RWPE1 (cell line): Measurements from ENCODE around the gene LDLRAD4.

ENCODE experiments used
- CTCF ChIA-PET: fragments of 350-600 bp; sonication (Branson Sonifier 250); formaldehyde crosslinking; extraction: SDS; loops from one replicate; lab custom pipeline; 2021; lab: Yijun Ruan, JAX
- POLR2A ChIA-PET: fragments of 400-600 bp; formaldehyde crosslinking; extraction: SDS; loops from one replicate; lab custom pipeline; 2020; ENCODE audit warnings: antibody characterized with exemption; ENCODE audit not compliant: low non-redundant PET; lab: Yijun Ruan, JAX
- DNase-seq: peaks from one replicate; pipeline ENCODE4 v3.0.0; 2012; ENCODE audit warnings: low spot score
- H3K27ac ChIP-seq: fragments of 450-650 bp; 2 replicates; pipeline ENCODE4 v1.5.1; 2017
- TF ChIP-seq, protein P1 (sequence below): fragments of 450-650 bp; conservative IDR thresholded peaks from 2 replicates; pipeline ENCODE4 v1.5.1; 2017; ENCODE audit warnings: low read depth, mild to moderate bottlenecking

The LDLRAD4 gene

DNA sequence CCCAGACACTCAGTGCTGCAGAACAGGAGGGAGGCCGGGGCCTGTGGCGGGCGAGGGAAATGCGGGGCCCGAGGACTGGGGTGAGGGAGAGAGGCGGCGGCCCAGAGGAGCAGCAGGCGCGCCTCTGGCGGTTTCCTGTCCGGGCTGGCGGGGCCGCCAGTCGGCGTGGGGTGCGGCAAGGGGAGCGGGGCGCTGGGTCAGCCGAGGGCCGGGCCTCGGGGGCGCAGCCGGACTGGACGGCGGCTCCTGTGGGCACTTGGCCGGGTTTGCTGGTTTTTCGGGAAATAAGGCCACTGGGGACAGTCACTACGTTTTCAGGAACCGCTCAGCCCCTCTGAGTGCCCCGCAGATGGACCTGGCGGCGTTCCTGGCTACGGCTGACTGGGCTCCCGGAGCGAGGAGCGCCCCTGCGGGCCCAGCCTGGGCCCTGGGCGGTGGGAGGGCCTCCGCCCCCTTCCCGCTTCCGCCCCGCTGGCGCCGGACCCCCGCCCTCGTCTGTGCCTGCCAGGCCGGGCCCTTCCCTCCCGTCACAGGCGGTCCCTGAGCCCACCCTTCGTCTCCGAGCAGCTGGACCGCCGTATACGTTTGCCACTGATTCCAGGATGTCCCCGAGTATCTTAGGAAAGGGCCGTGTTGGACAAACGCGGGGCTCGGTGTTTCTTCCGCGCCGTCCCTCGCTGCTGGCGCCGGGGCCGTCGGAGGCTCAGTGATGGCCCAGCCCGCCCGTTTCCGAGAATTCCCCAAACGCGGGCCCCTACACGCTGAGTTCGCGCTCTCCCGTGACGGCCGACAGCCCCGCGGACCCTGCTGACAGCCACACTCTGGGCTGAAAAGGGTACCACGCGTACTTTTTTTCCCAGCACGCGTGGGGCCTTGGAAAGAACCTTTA lies 423.2 kb downstream of the LDLRAD4 start:
- DNase-seq: no peak
- TF ChIP-seq, protein P1, sequence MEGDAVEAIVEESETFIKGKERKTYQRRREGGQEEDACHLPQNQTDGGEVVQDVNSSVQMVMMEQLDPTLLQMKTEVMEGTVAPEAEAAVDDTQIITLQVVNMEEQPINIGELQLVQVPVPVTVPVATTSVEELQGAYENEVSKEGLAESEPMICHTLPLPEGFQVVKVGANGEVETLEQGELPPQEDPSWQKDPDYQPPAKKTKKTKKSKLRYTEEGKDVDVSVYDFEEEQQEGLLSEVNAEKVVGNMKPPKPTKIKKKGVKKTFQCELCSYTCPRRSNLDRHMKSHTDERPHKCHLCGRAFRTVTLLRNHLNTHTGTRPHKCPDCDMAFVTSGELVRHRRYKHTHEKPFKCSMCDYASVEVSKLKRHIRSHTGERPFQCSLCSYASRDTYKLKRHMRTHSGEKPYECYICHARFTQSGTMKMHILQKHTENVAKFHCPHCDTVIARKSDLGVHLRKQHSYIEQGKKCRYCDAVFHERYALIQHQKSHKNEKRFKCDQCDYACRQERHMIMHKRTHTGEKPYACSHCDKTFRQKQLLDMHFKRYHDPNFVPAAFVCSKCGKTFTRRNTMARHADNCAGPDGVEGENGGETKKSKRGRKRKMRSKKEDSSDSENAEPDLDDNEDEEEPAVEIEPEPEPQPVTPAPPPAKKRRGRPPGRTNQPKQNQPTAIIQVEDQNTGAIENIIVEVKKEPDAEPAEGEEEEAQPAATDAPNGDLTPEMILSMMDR: no peak
- ChIA-PET POLR2A (no interaction called here), CTCF (no interaction called here)
- H3K27ac ChIP-seq: no peak overlapping the region

DNA sequence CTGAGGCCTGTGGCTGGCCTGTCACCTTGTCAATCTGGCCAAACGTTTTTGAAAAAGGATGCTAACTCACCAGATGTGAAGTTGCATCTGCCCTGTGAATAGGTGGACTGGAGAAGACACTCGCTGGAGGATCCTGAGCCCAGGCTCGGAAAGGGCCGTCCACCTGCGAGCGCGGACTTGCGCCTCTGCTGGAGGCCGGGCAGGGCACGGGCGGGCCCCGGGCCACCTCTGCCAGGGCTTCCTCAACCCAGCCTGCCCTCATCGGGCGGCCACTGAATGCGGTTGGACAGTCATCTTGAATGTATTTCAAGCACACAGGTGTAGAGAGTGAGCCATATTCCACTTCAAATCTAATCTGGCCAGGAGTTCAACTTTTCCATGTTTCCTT lies 423.9 kb downstream of the LDLRAD4 start:
- ChIA-PET POLR2A (no interaction called here), CTCF (no interaction called here)
- H3K27ac ChIP-seq: no peak overlapping the region
- DNase-seq: no peak
- TF ChIP-seq, protein P1: no peak

DNA sequence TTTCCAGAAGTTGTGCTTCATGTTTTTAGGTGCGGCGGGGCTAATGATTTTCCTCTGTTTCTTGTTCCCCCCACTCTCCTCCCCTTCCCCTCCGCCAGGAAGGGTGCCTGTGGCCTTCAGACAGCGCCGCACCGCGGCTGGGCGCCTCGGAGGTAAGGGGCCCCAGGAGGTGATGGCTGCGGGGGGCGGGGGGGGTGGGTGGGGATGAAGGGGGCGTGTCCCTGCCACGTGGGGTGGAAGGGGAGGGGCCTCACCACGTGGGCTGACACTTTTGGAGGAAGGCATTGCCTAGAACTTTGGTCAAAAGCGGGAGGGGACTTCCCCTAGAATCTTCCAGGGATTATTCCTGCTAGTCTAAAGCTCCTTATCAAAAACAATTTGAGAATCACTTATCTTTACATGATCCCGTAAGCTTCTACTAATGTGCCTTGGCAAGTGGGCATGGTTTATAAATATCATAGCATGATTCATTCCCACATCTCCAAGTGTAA lies 424.7 kb downstream of the LDLRAD4 start:
- ChIA-PET CTCF (no interaction called here), POLR2A (no interaction called here)
- TF ChIP-seq, protein P1: no peak
- H3K27ac ChIP-seq: no peak overlapping the region
- DNase-seq: no peak

DNA sequence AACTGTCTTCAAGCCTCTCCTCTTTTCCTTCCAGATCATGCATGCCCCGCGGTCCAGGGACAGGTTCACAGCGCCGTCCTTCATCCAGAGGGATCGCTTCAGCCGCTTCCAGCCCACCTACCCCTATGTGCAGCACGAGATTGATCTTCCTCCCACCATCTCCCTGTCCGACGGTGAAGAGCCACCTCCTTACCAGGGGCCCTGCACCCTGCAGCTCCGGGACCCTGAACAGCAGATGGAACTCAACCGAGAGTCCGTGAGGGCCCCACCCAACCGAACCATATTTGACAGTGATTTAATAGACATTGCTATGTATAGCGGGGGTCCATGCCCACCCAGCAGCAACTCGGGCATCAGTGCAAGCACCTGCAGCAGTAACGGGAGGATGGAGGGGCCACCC lies 426.5 kb downstream of the LDLRAD4 start:
- H3K27ac ChIP-seq: no peak overlapping the region
- CTCF ChIA-PET: no interaction called here
- TF ChIP-seq, protein P1: no peak
- DNase-seq: no peak
- POLR2A ChIA-PET: no interaction called here

DNA sequence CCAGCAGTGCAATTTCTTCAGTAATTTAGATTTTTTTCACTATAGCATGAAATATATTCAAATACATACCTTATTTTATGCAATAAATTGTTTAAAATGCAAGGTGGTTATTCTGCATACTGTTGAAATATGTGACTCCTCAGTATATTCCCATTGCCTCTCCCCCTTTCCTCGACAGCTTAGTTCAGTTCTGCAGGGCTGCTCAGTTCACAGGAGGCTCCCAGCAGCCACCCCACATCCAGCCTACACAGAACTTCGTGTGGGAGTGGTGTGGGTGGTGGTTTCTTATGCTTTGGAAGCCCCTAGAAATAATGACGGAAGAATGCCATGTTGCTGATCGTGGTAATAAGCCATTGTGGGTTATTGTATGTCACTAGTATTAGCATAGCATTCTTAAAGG lies 428.1 kb downstream of the LDLRAD4 start:
- H3K27ac ChIP-seq: no peak overlapping the region
- ChIA-PET CTCF (no interaction called here), POLR2A (no interaction called here)
- TF ChIP-seq, protein P1: no peak
- DNase-seq: no peak

DNA sequence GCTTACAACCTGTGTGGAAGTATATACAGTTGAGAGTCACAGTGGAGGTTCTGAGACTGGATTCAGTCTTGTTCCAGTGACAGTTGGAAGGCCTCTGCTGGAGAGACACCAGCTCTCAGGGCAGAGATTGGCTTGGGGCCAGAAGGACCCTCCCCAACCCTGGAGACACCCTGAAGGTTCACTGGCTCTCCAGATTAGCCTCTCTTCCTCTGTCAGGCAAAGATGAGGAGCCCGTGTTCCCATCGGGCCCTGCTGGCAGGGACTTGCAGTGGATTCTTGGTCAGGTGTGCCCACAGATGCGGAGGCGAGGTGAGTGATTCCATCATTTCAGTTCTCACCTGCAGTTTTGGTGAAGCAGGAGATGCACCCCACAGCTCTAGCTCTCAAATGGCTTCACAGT lies 429.2 kb downstream of the LDLRAD4 start:
- ChIA-PET CTCF (no interaction called here), POLR2A (no interaction called here)
- no peak for DNase-seq
- TF ChIP-seq, protein P1: no peak
- H3K27ac ChIP-seq: no peak overlapping the region
